Measurements from ENCODE around the gene SH3PXD2A.

The SH3PXD2A gene

DNA sequence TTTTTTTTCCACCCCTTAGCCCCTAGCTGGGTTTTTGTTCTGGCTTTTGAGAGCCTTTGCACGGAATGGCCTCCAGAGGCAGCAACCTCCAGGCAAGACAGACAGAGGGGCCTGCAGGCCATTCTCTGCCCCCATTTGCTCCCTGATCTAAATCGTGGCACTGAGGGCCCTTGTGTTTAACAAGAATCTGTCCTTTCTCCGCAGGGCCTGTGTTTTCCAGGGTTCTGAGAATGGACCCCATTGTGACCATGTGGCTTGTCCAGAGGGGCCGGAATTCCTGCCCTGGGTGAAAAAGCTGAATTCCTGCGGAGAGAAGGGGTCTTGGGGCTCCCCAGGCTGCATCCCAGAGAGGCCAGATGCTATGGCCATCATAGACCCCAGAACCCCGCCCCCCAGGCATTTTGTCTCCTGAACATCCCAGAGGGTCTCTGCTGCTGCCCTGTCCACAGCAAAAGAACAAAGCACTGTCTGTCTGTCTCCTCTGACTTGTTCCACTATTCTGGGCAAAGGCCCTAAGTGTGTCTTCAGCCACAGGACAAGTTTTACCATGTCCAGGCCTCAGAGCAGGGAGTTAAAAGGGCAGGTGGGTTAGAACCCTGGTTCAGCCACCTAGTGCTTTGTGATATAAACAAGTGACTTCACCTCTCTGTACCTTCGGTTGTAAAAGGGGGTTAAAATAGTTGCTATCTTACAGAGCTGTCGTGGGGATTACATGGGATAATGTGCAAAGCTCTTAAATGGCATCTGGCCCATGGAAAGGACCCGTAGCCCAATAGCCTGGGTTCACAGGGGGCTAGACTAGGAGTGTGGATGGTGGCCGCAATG lies 155.6 kb downstream of the SH3PXD2A start (continued):
- TF ChIP-seq, protein P1, sequence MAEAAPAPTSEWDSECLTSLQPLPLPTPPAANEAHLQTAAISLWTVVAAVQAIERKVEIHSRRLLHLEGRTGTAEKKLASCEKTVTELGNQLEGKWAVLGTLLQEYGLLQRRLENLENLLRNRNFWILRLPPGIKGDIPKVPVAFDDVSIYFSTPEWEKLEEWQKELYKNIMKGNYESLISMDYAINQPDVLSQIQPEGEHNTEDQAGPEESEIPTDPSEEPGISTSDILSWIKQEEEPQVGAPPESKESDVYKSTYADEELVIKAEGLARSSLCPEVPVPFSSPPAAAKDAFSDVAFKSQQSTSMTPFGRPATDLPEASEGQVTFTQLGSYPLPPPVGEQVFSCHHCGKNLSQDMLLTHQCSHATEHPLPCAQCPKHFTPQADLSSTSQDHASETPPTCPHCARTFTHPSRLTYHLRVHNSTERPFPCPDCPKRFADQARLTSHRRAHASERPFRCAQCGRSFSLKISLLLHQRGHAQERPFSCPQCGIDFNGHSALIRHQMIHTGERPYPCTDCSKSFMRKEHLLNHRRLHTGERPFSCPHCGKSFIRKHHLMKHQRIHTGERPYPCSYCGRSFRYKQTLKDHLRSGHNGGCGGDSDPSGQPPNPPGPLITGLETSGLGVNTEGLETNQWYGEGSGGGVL (tag by site-specific recombination; IDR thresholded peaks at IDR 0.05), result no peak
- no peak for TF ChIP-seq ATF2 (tag by site-specific recombination; IDR thresholded peaks at IDR 0.05; ENCODE audit: low read depth)
- no peak for TF ChIP-seq ZNF354C (tag by site-specific recombination; IDR thresholded peaks at IDR 0.05; ENCODE audit: borderline replicate concordance, low read depth)
- TF ChIP-seq ZFP37 (tag by site-specific recombination; IDR thresholded peaks at IDR 0.05), result no peak
- TF ChIP-seq TSHZ1 (tag by site-specific recombination; IDR thresholded peaks at IDR 0.05; ENCODE audit: borderline replicate concordance), result no peak

DNA sequence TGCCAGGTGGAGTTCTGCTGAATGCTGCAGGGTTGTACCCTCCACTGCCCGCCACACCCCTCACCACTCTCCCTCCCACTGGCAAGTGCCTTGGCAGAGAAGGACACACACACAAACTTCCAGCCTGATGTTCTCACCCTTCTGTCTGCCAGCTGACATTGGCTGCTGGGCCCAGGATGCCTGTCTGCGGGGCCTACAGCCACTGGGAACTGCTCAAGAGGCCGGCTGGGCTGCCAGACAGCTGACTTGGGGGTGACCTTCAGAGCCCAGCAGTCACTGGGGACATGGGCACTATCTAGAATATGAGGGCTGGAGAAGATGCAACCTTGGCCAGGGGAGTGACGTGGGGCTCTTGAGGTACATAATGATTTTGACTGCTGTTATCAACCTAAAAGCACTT lies 157.1 kb downstream of the SH3PXD2A start:
- no peak overlapping the region for H3K27ac ChIP-seq (ENCODE audit: extremely low read depth, low read depth, low read length)
- POLR2A ChIA-PET, result no interaction called here
- CTCF ChIA-PET, result interaction anchor here (1.3 to 1.6 kb wide), 2 partner anchors 12 to 100 kb away, joined by 4 to 6 read pairs; no protein-coding TSS in a partner anchor
- TF ChIP-seq ZNF433 (tag by site-specific recombination; IDR thresholded peaks at IDR 0.05; ENCODE audit: low read depth), result no peak
- TF ChIP-seq ZBTB11 (tag by site-specific recombination; conservative IDR thresholded peaks at IDR 0.05; ENCODE audit: low read depth), result no peak
- TF ChIP-seq ZNF140 (tag by site-specific recombination; IDR thresholded peaks at IDR 0.05), result no peak
- no peak for TF ChIP-seq OVOL3 (tag by site-specific recombination; IDR thresholded peaks at IDR 0.05)
- TF ChIP-seq PBX3 (CRISPR knock-in tag; IDR thresholded peaks at IDR 0.05), result no peak
- TF ChIP-seq ZNF114 (tag by site-specific recombination; IDR thresholded peaks at IDR 0.05), result no peak
- TF ChIP-seq ZNF266 (tag by site-specific recombination; IDR thresholded peaks at IDR 0.05; ENCODE audit: low read depth), result no peak
- no peak for TF ChIP-seq ZNF18 (tag by site-specific recombination; IDR thresholded peaks at IDR 0.05)
- no peak for TF ChIP-seq BCL6B (tag by site-specific recombination; IDR thresholded peaks at IDR 0.05)
- TF ChIP-seq ZNF704 (tag by site-specific recombination; IDR thresholded peaks at IDR 0.05), result no peak
- no peak for TF ChIP-seq ZNF174 (tag by site-specific recombination; IDR thresholded peaks at IDR 0.05)
- TF ChIP-seq ZNF548 (tag by site-specific recombination; IDR thresholded peaks at IDR 0.05), result no peak
- no peak overlapping the region for H3K4me3 ChIP-seq (ENCODE audit: low read depth, low read length)
- H3K36me3 ChIP-seq (ENCODE audit: control insufficient read depth in 2 of 2, insufficient read depth in 1 of 2, low read length in 2 of 2), result no peaks in the 10 kb centered on the region
- H3K4me1 ChIP-seq (ENCODE audit: control insufficient read depth, insufficient read depth, low read length), result no peaks in the 10 kb centered on the region; the same call in 1 of the 2 replicates
- H3K9me3 ChIP-seq (ENCODE audit: control insufficient read depth, insufficient read depth, low read depth, low read length), result no peaks in the 10 kb centered on the region
